OCI-LY7 (cell line): Measurements from ENCODE around the gene ACRV1. TPM values are rescaled to one million over a fixed set of nuclear protein-coding genes. Genes with fewer than 3 reads are reported as not detected.

ENCODE experiments used
- BruUV-seq: library from RNA; stranded (reverse); fragments of 400-500 nt; replicated peaks from 2 replicates; lab custom pipeline; 2021; lab: Mats Ljungman, UMichigan
- CTCF ChIA-PET: fragments of 300-600 bp; sonication (Branson Sonifier 250); formaldehyde crosslinking; loops from one replicate; lab custom pipeline; 2022; ENCODE audit warnings: antibody characterized with exemption; ENCODE audit not compliant: unreplicated experiment; lab: Charles Lee
- POLR2A ChIA-PET: fragments of 300-600 bp; sonication (Branson Sonifier 250); formaldehyde crosslinking; loops from one replicate; lab custom pipeline; 2022; ENCODE audit warnings: antibody characterized with exemption; lab: Charles Lee
- DNase-seq: peaks from one replicate; pipeline ENCODE4 v3.0.0-alpha.2; 2015; ENCODE audit warnings: low spot score
- H2AFZ ChIP-seq: fragments of 200-600 bp; sonication (generic), shearing (Covaris generic); 2 replicates; pipeline ENCODE4 v1.6.1; 2014; ENCODE audit warnings: mild to moderate bottlenecking, antibody characterized with exemption, low read length, moderate library complexity
- H3K27ac ChIP-seq: fragments of 200-600 bp; sonication (generic); 2 replicates; pipeline ENCODE4 v1.5.1; 2014; ENCODE audit warnings: mixed run types, low read depth, mild to moderate bottlenecking, moderate library complexity, low read length, inconsistent platforms; ENCODE audit not compliant: poor library complexity, severe bottlenecking
- H3K36me3 ChIP-seq: fragments of 200-600 bp; sonication (generic); 2 replicates; pipeline ENCODE4 v1.6.1; 2014; ENCODE audit warnings: mild to moderate bottlenecking, antibody characterized with exemption, low read length, moderate library complexity, mixed read lengths; ENCODE audit not compliant: insufficient read depth
- H3K4me1 ChIP-seq: fragments of 200-600 bp; sonication (generic); 2 replicates; pipeline ENCODE4 v1.5.1; 2014; ENCODE audit warnings: mild to moderate bottlenecking, low read length; ENCODE audit not compliant: insufficient read depth, poor library complexity, severe bottlenecking
- H3K4me2 ChIP-seq: fragments of 200-600 bp; sonication (generic); 2 replicates; pipeline ENCODE4 v1.6.1; 2014; ENCODE audit warnings: mild to moderate bottlenecking, low read length
- H3K4me3 ChIP-seq: fragments of 200-600 bp; sonication (generic); 2 replicates; pipeline ENCODE4 v1.5.1; 2014; ENCODE audit warnings: mild to moderate bottlenecking, low read depth, low read length; ENCODE audit not compliant: poor library complexity, severe bottlenecking
- H3K79me2 ChIP-seq: fragments of 200-600 bp; sonication (generic); 2 replicates; pipeline ENCODE4 v1.6.1; 2016; ENCODE audit warnings: low read depth, mild to moderate bottlenecking, low read length, moderate library complexity, mixed read lengths; ENCODE audit not compliant: insufficient read depth
- H3K9me2 ChIP-seq: fragments of 200-600 bp; sonication (generic); 2 replicates; pipeline ENCODE4 v1.6.1; 2016; ENCODE audit warnings: mild to moderate bottlenecking, low read length, mixed read lengths; ENCODE audit not compliant: insufficient read depth
- H3K9me3 ChIP-seq: fragments of 200-600 bp; sonication (generic); 2 replicates; pipeline ENCODE4 v1.6.1; 2014; ENCODE audit warnings: mild to moderate bottlenecking, mixed run types, low read length, mixed read lengths
- H4K20me1 ChIP-seq: fragments of 200-600 bp; sonication (generic); 2 replicates; pipeline ENCODE4 v1.6.1; 2014; ENCODE audit warnings: mild to moderate bottlenecking, antibody characterized with exemption, low read length, moderate library complexity, mixed read lengths; ENCODE audit not compliant: insufficient read depth
- CTCF ChIP-seq: fragments of 200-600 bp; sonication (generic); conservative IDR thresholded peaks from 2 replicates; pipeline ENCODE4 v1.5.1; 2014; ENCODE audit warnings: mild to moderate bottlenecking, antibody characterized with exemption, low read length, moderate library complexity, mixed read lengths
- EZH2phosphoT487 ChIP-seq: fragments of 200-600 bp; sonication (generic); IDR thresholded peaks from 2 replicates; pipeline ENCODE4 v1.6.1; 2018; ENCODE audit warnings: low read depth, borderline replicate concordance, mild to moderate bottlenecking, mixed run types, antibody characterized with exemption, low read length, moderate library complexity, mixed read lengths
- intact Hi-C: fragments of 100-400 bp; cut with micrococcal nuclease; formaldehyde crosslinking; loops from one replicate; pipeline ENCODE4 v1.10.0; 2022; ENCODE audit not compliant: unreplicated experiment
- total RNA-seq, 2 experiments: library from RNA; depleted of rRNA in 1 of 2; stranded (reverse); fragments of >200 nt in 1 of 2; shearing (Covaris generic) in 1 of 2; gene quantifications; 2 replicates each; pipeline ENCODE4 v1.2.3, GENCODE V29; 2014 to 2022

The ACRV1 gene
- total RNA-seq, 2 experiments from 2014 or later = 0.16 TPM; not detected in 1

- no peaks in the 10 kb centered on the region for H3K9me2 ChIP-seq
- CTCF ChIA-PET = interaction anchor here (0.6 to 0.8 kb wide), 2 partner anchors 56 to 199 kb away, joined by 3 read pairs; no protein-coding TSS in a partner anchor
- peak overlapping the region; percentile 70; the same call in 1 of the 2 replicates for H2AFZ ChIP-seq
- peak overlapping the region; percentile 89 for H3K4me3 ChIP-seq
- H3K4me1 ChIP-seq = peaks cover 33% of the 10 kb centered on the region
- POLR2A ChIA-PET = interaction anchor here (0.5 to 4.6 kb wide), 7 partner anchors 8 to 650 kb away, joined by 3 to 31 read pairs (median 3); partner anchors contain the start of genes HYLS1 and STT3A
- no TSS peak for BruUV-seq
- peaks cover 56% of the 10 kb centered on the region for H3K79me2 ChIP-seq
- intact Hi-C loops = loop anchor here (1.0 to 5.0 kb wide), 4 partner anchors 33 to 262 kb away; partner anchors contain the start of genes EI24, HYLS1 and STT3A
- peaks cover 15% of the 10 kb centered on the region; the same call in 1 of the 2 replicates for H4K20me1 ChIP-seq
- H3K9me3 ChIP-seq = no peaks in the 10 kb centered on the region
- TF ChIP-seq CTCF (no peak), EZH2phosphoT487 (no peak)
- peak; percentile 94 for DNase-seq
- H3K36me3 ChIP-seq = peaks cover 79% of the 10 kb centered on the region
- H3K27ac ChIP-seq = peak overlapping the region; percentile 88
- peak overlapping the region; percentile 77 for H3K4me2 ChIP-seq
These were observed 54.9 kb downstream of the ACRV1 start for GRCh38 chr11:125625630-125626287.

GRCh38 chr11:125625225-125625629 is 55.4 kb downstream of the ACRV1 start:
- CTCF ChIA-PET = interaction anchor here (0.6 to 0.8 kb wide), 2 partner anchors 55 to 198 kb away, joined by 3 read pairs; no protein-coding TSS in a partner anchor
- H3K79me2 ChIP-seq = peaks cover 51% of the 10 kb centered on the region
- peaks cover 79% of the 10 kb centered on the region for H3K36me3 ChIP-seq
- TF ChIP-seq CTCF (no peak), EZH2phosphoT487 (no peak)
- intact Hi-C loops = loop anchor here (2.0 to 5.0 kb wide), 2 partner anchors 32 to 262 kb away; partner anchors contain the start of genes HYLS1 and STT3A
- no peak for DNase-seq
- H3K4me2 ChIP-seq = peak overlapping the region; percentile 77
- H3K4me1 ChIP-seq = peaks cover 33% of the 10 kb centered on the region
- peak overlapping the region; percentile 88 for H3K27ac ChIP-seq
- H3K9me3 ChIP-seq = no peaks in the 10 kb centered on the region
- peak overlapping the region; percentile 89 for H3K4me3 ChIP-seq
- POLR2A ChIA-PET = interaction anchor here (0.8 to 4.6 kb wide), 5 partner anchors 8 to 650 kb away, joined by 3 to 31 read pairs (median 3); partner anchors contain the start of genes HYLS1 and STT3A
- H3K9me2 ChIP-seq = no peaks in the 10 kb centered on the region
- H2AFZ ChIP-seq = peak overlapping the region; percentile 70; the same call in 1 of the 2 replicates
- peaks cover 15% of the 10 kb centered on the region; the same call in 1 of the 2 replicates for H4K20me1 ChIP-seq
- BruUV-seq = TSS peak; percentile 91
